K562 (cell line): ENCODE data around the gene KLF4. TPM values are rescaled to one million over a fixed set of nuclear protein-coding genes. Genes with fewer than 3 reads are reported as not detected.

ENCODE experiments used
- ATAC-seq: fragments of 200-7000 bp; cut with Tn5 transposase; 3 replicates; pipeline ENCODE4 v1.9.1; 2020; ENCODE audit warnings: moderate library complexity
- BruUV-seq: library from RNA; stranded (reverse); fragments of 400-500 nt; replicated peaks from 2 replicates; lab custom pipeline; 2021; lab: Mats Ljungman, UMichigan
- CTCF ChIA-PET: fragments of 300-600 bp; formaldehyde crosslinking; extraction: SDS; loops from one replicate; lab custom pipeline; 2021; ENCODE audit warnings: low intra/inter-chr PET ratio; lab: Yijun Ruan, JAX
- POLR2A ChIA-PET: fragments of 300-600, 350-650 bp; sonication (Branson Sonifier 250); formaldehyde crosslinking; extraction: SDS; loops from one replicate; lab custom pipeline; 2021; ENCODE audit warnings: antibody characterized with exemption, inconsistent platforms; lab: Yijun Ruan, JAX
- DNase-seq, 4 experiments: peaks; one replicate each; pipeline versions ENCODE4 v3.0.0 to v3.0.0-alpha.2; 2011 to 2018; ENCODE audit warnings: low spot score in 3 of 4, mixed read lengths in 3 of 4; ENCODE audit errors: extremely low read depth in 1 of 4
- FAIRE-seq: peaks from 2 replicates; lab custom pipeline; 2011; peaks lifted over from hg19 to GRCh38; lab: Jason Lieb, UNC
- H2AFZ ChIP-seq: 2 replicates; pipeline ENCODE4 v1.6.0; 2011; ENCODE audit warnings: low read depth, low read length, control low read depth, inconsistent platforms
- H3K27ac ChIP-seq: fragments of 200-600 bp; 3 replicates; pipeline ENCODE4 v1.8.0; 2011; ENCODE audit warnings: low read depth, mild to moderate bottlenecking, control low read depth, inconsistent platforms, low read length, moderate library complexity, mixed read lengths; ENCODE audit errors: extremely low read depth
- H3K27me3 ChIP-seq, 2 experiments: fragments of 300-600 bp in 1 of 2; 2 replicates in 1 of 2; 3 replicates in 1 of 2; pipeline versions ENCODE4 v1.6.0 to v1.8.0; 2011; ENCODE audit warnings: inconsistent platforms in 2 of 2, low read length in 2 of 2, mild to moderate bottlenecking in 1 of 2, mixed read lengths in 1 of 2, moderate library complexity in 1 of 2; ENCODE audit not compliant: control insufficient read depth in 2 of 2, insufficient read depth in 2 of 2
- H3K36me3 ChIP-seq: fragments of 300-600 bp; 3 replicates; pipeline ENCODE4 v1.8.0; 2011; ENCODE audit warnings: mild to moderate bottlenecking, low read length, inconsistent platforms; ENCODE audit not compliant: control insufficient read depth, insufficient read depth
- H3K4me1 ChIP-seq, 2 experiments: fragments of 200-600 bp in 1 of 2; replicated peaks in 1 of 2; 2 replicates in 1 of 2; 3 replicates in 1 of 2; pipeline versions ENCODE4 v1.5.1 to v1.8.0; 2011; ENCODE audit warnings: inconsistent platforms in 2 of 2, low read length in 2 of 2, mild to moderate bottlenecking in 1 of 2, mixed read lengths in 1 of 2, moderate library complexity in 1 of 2; ENCODE audit not compliant: control insufficient read depth in 2 of 2, insufficient read depth in 2 of 2
- H3K4me2 ChIP-seq: 2 replicates; pipeline ENCODE4 v1.6.1; 2011; ENCODE audit warnings: low read length, control low read depth, inconsistent platforms, mixed read lengths; ENCODE audit not compliant: insufficient read depth
- H3K4me3 ChIP-seq: fragments of 200-600 bp; sonication (generic), shearing (Covaris generic); 2 replicates; pipeline ENCODE4 v1.5.1; 2016; ENCODE audit warnings: control low read depth, inconsistent platforms
- H3K79me2 ChIP-seq: fragments of 200-600 bp; 3 replicates; pipeline ENCODE4 v1.8.0; 2011; ENCODE audit warnings: low read length, inconsistent platforms; ENCODE audit not compliant: control insufficient read depth, insufficient read depth
- H3K9ac ChIP-seq, 2 experiments: 2 replicates each; pipeline versions ENCODE4 v1.6.0 to v1.6.1; 2011; ENCODE audit warnings: low read depth in 2 of 2, low read length in 2 of 2, control low read depth in 1 of 2, inconsistent platforms in 1 of 2, mild to moderate bottlenecking in 1 of 2, mixed read lengths in 1 of 2; ENCODE audit not compliant: insufficient read depth in 1 of 2
- H3K9me1 ChIP-seq: one replicate; pipeline ENCODE4 v1.6.0; 2011; ENCODE audit warnings: inconsistent platforms, mild to moderate bottlenecking, low read length, moderate library complexity; ENCODE audit not compliant: control insufficient read depth, insufficient read depth
- H3K9me3 ChIP-seq: replicated peaks from 2 replicates; pipeline ENCODE4 v1.5.1; 2011; ENCODE audit warnings: low read depth, low read length, inconsistent platforms; ENCODE audit not compliant: control insufficient read depth, insufficient read depth
- H4K20me1 ChIP-seq: replicated peaks from 2 replicates; pipeline ENCODE4 v1.6.1; 2011; ENCODE audit warnings: low read length, inconsistent platforms, mixed read lengths; ENCODE audit not compliant: control insufficient read depth, insufficient read depth
- CEBPB ChIP-seq: fragments of 450-650 bp; IDR thresholded peaks from 2 replicates; pipeline ENCODE4 v1.6.1; 2016; ENCODE audit warnings: missing genetic modification characterization, missing compliant biosample characterization
- CEBPG ChIP-seq, 3 experiments: fragments of 200-800 bp in 1 of 3; sonication (Bioruptor generic) in 1 of 3; sonication (generic) in 1 of 3; formaldehyde crosslinking in 1 of 3; IDR thresholded peaks in 2 of 3; conservative IDR thresholded peaks in 1 of 3; 2 replicates each; pipeline versions ENCODE4 v1.6.1 to v1.8.0; 2016 to 2022; ENCODE audit warnings: missing compliant biosample characterization in 2 of 3, missing genetic modification characterization in 2 of 3, mild to moderate bottlenecking in 1 of 3, missing genetic modification reagents in 1 of 3
- CXXC5 ChIP-seq: fragments of 250-450 bp; sonication (Bioruptor Pico); IDR thresholded peaks from 2 replicates; pipeline ENCODE4 v1.8.0; 2022; ENCODE audit warnings: inconsistent platforms, mild to moderate bottlenecking, moderate library complexity
- E4F1 ChIP-seq: fragments of 250-450 bp; sonication (Bioruptor Pico); IDR thresholded peaks from 2 replicates; pipeline ENCODE4 v1.5.0; 2021; ENCODE audit warnings: mild to moderate bottlenecking, borderline replicate concordance
- HMGN3 ChIP-seq: IDR thresholded peaks from 2 replicates; pipeline ENCODE4 v1.6.1; 2011; ENCODE audit warnings: borderline replicate concordance, low read depth, mild to moderate bottlenecking, mixed read lengths, low read length; ENCODE audit not compliant: insufficient read length; ENCODE audit errors: extremely low read depth
- KLF6 ChIP-seq: fragments of 250-450 bp; sonication (Bioruptor Pico); IDR thresholded peaks from 2 replicates; pipeline ENCODE4 v1.4.0; 2020; ENCODE audit warnings: mild to moderate bottlenecking, moderate library complexity, borderline replicate concordance
- TAF7 ChIP-seq: fragments of 450-650 bp; IDR thresholded peaks from 2 replicates; pipeline ENCODE4 v1.6.1; 2016; ENCODE audit warnings: missing genetic modification characterization, missing compliant biosample characterization
- ZNF282 ChIP-seq: sonication (generic); formaldehyde crosslinking; IDR thresholded peaks from 2 replicates; pipeline ENCODE4 v1.8.1; 2023; ENCODE audit warnings: missing genetic modification reagents
- ZNF436 ChIP-seq: fragments of 250-450, 450-650 bp; sonication (Bioruptor Pico); formaldehyde crosslinking; IDR thresholded peaks from 2 replicates; pipeline ENCODE4 v1.7.0; 2020; ENCODE audit warnings: mild to moderate bottlenecking
- ZNF507 ChIP-seq: conservative IDR thresholded peaks from 2 replicates; pipeline ENCODE4 v1.6.1; 2017; ENCODE audit warnings: missing genetic modification characterization, missing compliant biosample characterization
- WGBS: fragments of 100-300 bp; shearing (Covaris generic); methylation state at CpG from one replicate; pipeline ENCODE4 v1.1.6; 2016; ENCODE audit warnings: low coverage, mixed read lengths; ENCODE audit not compliant: insufficient coverage; ENCODE audit errors: missing lambda C conversion rate; 5-methylcytosine and 5-hydroxymethylcytosine counted together
- in situ Hi-C: fragments of 300-500 bp; cut with MboI; formaldehyde crosslinking; loops from 4 replicates; pipeline ENCODE4 v1.15.0; 2018; ENCODE audit warnings: inconsistent platforms, mixed read lengths
- intact Hi-C: fragments of 100-400 bp; cut with micrococcal nuclease; formaldehyde crosslinking; loops from 2 replicates; pipeline ENCODE4 v1.14.2; 2022
- polyA plus RNA-seq, 8 experiments: library from polyadenylated mRNA; depleted of rRNA in 4 of 8; stranded (reverse) in 5 of 8; unstranded in 3 of 8; fragments of >200 nt; fragmentation: Nextera tagmentation in 2 of 8; fragmentation: Illumina TruSeq in 1 of 8; extraction: Ambion mirVana in 2 of 8; extraction: Trizol in 1 of 8; gene quantifications; 2 replicates each; pipeline versions ENCODE4 v1.2.1 to v1.2.3, GENCODE V29; 2011 to 2014; ENCODE audit warnings: inconsistent platforms in 1 of 8, missing spikeins in 1 of 8
- total RNA-seq, 7 experiments: library from RNA; depleted of rRNA in 6 of 7; stranded (reverse); fragments of >200 nt in 6 of 7; fragmentation: Illumina TruSeq in 2 of 7; extraction: Trizol in 2 of 7; gene quantifications; 2 replicates each; pipeline versions ENCODE4 v1.2.1 to v1.2.3, GENCODE V29; 2011 to 2021; ENCODE audit warnings: low replicate concordance in 1 of 7

The KLF4 gene
- total and polyA plus RNA-seq, 9 of the 15 experiments (the other 6 are each of a cell fraction or from before 2014, with no cell fraction given): 0.04 to 0.95 (median 0.22) TPM

GRCh38 chr9:107496976-107497375 is 7.4 kb upstream of the KLF4 start:
- ChIA-PET POLR2A (no interaction called here), CTCF (interaction anchor here (0.7 kb wide), 1 partner anchor 13 kb away, joined by 6 read pairs; no protein-coding TSS in a partner anchor)
- Histone ChIP-seq H3K27me3 (peaks cover 12 to 18% of the 10 kb centered on the region in 2 experiments; a peak in 4 of 5 replicates), H2AFZ (no peak overlapping the region), H3K27ac (no peak overlapping the region), H3K79me2 (no peaks in the 10 kb centered on the region), H3K4me3 (no peak overlapping the region), H3K4me2 (no peak overlapping the region), H3K36me3 (no peaks in the 10 kb centered on the region), H3K9me1 (no peaks in the 10 kb centered on the region), H3K9me3 (no peaks in the 10 kb centered on the region), H4K20me1 (no peaks in the 10 kb centered on the region; the same call in 1 of the 2 replicates), H3K4me1 (no peaks in the 10 kb centered on the region), H3K9ac (no peak overlapping the region)
- no TSS peak for BruUV-seq
- no peak for FAIRE-seq
- intact Hi-C loops: no loop called here
- ATAC-seq: no peak
- DNase-seq: no peak
- TF ChIP-seq CXXC5 (no peak), ZNF507 (tag) (no peak), HMGN3 (no peak), KLF6 (no peak), ZNF282 (CRISPR knock-in tag) (no peak)
- in situ Hi-C loops: no loop called here
- WGBS: 3% methylated on average over 2 of the region's 2 CpGs

- Histone ChIP-seq H3K9me3 (no peaks in the 10 kb centered on the region), H3K27me3 (peaks cover 13 to 29% of the 10 kb centered on the region in 2 experiments; a peak in 4 of 5 replicates), H3K27ac (no peak overlapping the region), H3K9me1 (no peaks in the 10 kb centered on the region), H3K4me2 (no peak overlapping the region), H3K36me3 (no peaks in the 10 kb centered on the region), H2AFZ (no peak overlapping the region), H3K4me3 (no peak overlapping the region), H4K20me1 (no peaks in the 10 kb centered on the region; the same call in 1 of the 2 replicates), H3K9ac (no peak overlapping the region), H3K4me1 (peaks cover 0 to 24% of the 10 kb centered on the region in 2 experiments; a peak in 3 of 5 replicates), H3K79me2 (no peaks in the 10 kb centered on the region)
- BruUV-seq: no TSS peak
- ChIA-PET CTCF (no interaction called here), POLR2A (interaction anchor here (0.6 kb wide), 1 partner anchor 1620 kb away, joined by 3 read pairs; no protein-coding TSS in a partner anchor)
- TF ChIP-seq TAF7: no peak
- no peak for TF ChIP-seq E4F1 (CRISPR knock-in tag)
- 0 out of 2 replicates have a peak, but pooled peaks have one; percentile 20 for TF ChIP-seq CEBPB (tag)
- TF ChIP-seq CEBPG (CRISPR knock-in tag; IDR thresholded peaks at IDR 0.05): no peak
- peak; percentile 44 to 61; a peak in 3 of 4 replicates for TF ChIP-seq CEBPG (tag; conservative IDR thresholded peaks at IDR 0.05 in 1 of 2, IDR thresholded peaks at IDR 0.05 in 1 of 2)
- TF ChIP-seq ZNF436 (CRISPR knock-in tag): no peak
- intact Hi-C loops (no loop called here), in situ Hi-C loops (no loop called here)
- ATAC-seq (no peak), DNase-seq (no peak), FAIRE-seq (no peak)
- 6% methylated on average over 4 of the region's 4 CpGs for WGBS
Measured at GRCh38 chr9:107492381-107492970, 2.9 kb upstream of the KLF4 start.
